SU-DHL-6 (cell line): ENCODE data around the gene GALNT17.

ENCODE experiments used
- CTCF ChIP-seq: fragments of 200-600 bp; sonication (generic); IDR thresholded peaks from one replicate; pipeline ENCODE4 v1.5.1; 2017; ENCODE audit warnings: antibody characterized with exemption, mild to moderate bottlenecking, low read length, moderate library complexity; ENCODE audit not compliant: insufficient read depth, poor library complexity, severe bottlenecking
- EZH2phosphoT487 ChIP-seq: fragments of 200-600 bp; sonication (generic), shearing (Covaris generic); conservative IDR thresholded peaks from 2 replicates; pipeline ENCODE4 v1.6.1; 2018; ENCODE audit warnings: mild to moderate bottlenecking, antibody characterized with exemption, low read length, moderate library complexity, mixed read lengths

DNA sequence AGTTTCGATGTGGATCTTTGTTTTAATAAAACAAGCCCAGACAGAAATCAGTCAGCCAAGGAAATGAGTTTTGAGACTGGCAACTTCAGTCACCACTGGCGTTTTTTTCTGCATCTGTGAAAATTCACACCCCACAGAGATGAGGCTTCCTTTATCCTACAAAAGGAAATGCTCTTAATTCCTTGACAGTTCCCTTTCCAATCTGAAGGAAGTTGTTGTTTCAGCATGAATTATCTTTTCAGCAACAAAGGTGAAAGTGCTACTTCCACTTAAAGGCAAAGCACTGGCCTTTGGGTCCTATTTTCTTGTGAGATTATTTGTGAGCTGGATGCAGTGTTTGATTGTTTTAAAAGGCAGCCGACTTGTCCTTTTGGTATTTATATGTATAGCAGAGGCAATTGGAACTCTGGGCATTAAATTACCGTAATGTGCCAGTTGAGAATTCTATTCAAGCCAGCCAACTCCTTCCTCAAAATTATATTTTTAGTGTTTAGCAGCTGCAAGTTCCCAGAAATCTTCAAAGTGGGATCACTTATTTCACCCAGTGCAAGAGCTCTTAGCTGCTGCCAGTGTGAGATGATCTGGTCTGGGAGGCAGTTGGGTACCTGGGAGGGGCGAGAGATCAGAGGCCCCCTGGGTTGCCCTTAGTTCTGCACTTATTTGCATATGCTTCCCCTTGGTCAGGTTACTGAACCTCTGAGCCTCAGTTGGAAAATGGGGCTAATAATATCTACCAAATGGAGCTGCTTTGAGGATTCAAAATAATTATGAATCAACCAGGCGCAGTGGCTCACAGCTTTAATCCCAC lies 427.1 kb downstream of the GALNT17 start:
- no peak for TF ChIP-seq CTCF
- no peak for TF ChIP-seq EZH2phosphoT487
